ENCODE measurements around the gene BAZ2A. TPM values are rescaled to one million over a fixed set of nuclear protein-coding genes. Genes with fewer than 3 reads are reported as not detected.
A peak's percentile ranks its signal among the peaks of the same experiment; 100 is the strongest.

Gene BAZ2A
- 10 to 100 TPM; 29.7 to 59.9 (median 39.1) TPM for total RNA-seq
- 10 to 100 TPM; 26.7 to 58.0 TPM for polyA plus RNA-seq

- intact Hi-C loops (cut with DNase I), result no loop called here
- Histone ChIP-seq H3K27ac (peak within 1 kb of the TSS; percentile 67 to 86 (median 79)), H3K9me3 (no peaks in the 10 kb centered on the region), H3K4me3 (peak within 1 kb of the TSS; percentile 60 to 100 (median 84)), H3K4me1 (peaks cover 0 to 32% (median 5%) of the 10 kb centered on the region in 3 donors), H3K27me3 (no peaks in the 10 kb centered on the region), H3K36me3 (no peaks in the 10 kb centered on the region)
- peak; percentile 77 to 89 (median 83) for ATAC-seq
- WGBS, 2 donors, result 1 to 2% methylated on average over 22 to 31 of the region's 31 CpGs
- peak; percentile 82 to 95 (median 90) for DNase-seq
- no peak for FAIRE-seq
- TF ChIP-seq CTCF (IDR thresholded peaks at IDR 0.05), result no peak
Observed at GRCh38 chr12:56630180-56630632, at the start of gene BAZ2A. BAZ2A (minus strand) TSS chr12:56630326; CDS start chr12:56617530, 12,796 bp downstream.

- FAIRE-seq (no peak), DNase-seq (peak in 1 of 6 donors; percentile 8)
Observed at GRCh38 chr12:56678852-56679251, 48.7 kb upstream of the BAZ2A start.

GRCh38 chr12:56677680-56678079, 47.6 kb upstream of the BAZ2A start:
- peaks cover 0 to 5% (median 0%) of the 10 kb centered on the region in 3 donors for H3K4me1 ChIP-seq
- no peak overlapping the region for H3K27ac ChIP-seq
- no peak for ATAC-seq
- H3K27me3 ChIP-seq, result no peaks in the 10 kb centered on the region
- WGBS, 2 donors, result 52 to 62% methylated on average over 1 of the region's 1 CpG
- no peak for TF ChIP-seq CTCF (IDR thresholded peaks at IDR 0.05)
- H3K36me3 ChIP-seq, result peaks cover 0 to 3% (median 0%) of the 10 kb centered on the region in 3 donors
- H3K4me3 ChIP-seq, result no peak overlapping the region
- H3K9me3 ChIP-seq, result no peaks in the 10 kb centered on the region
- intact Hi-C loops (cut with DNase I), result no loop called here
- no peak for DNase-seq
- no peak for FAIRE-seq

More at GRCh38 chr12:56678852-56679251, 48.7 kb upstream of the BAZ2A start:
- Histone ChIP-seq H3K4me3 (no peak overlapping the region), H3K36me3 (peaks cover 0 to 3% (median 0%) of the 10 kb centered on the region in 3 donors), H3K4me1 (peaks cover 0 to 4% (median 0%) of the 10 kb centered on the region in 3 donors), H3K9me3 (no peaks in the 10 kb centered on the region), H3K27me3 (no peaks in the 10 kb centered on the region), H3K27ac (no peak overlapping the region)
- TF ChIP-seq CTCF (IDR thresholded peaks at IDR 0.05), result no peak
- intact Hi-C loops (cut with DNase I), result no loop called here
- no peak for ATAC-seq
- WGBS, 2 donors, result 86 to 91% methylated on average over 2 of the region's 2 CpGs

- intact Hi-C loops (cut with DNase I), result no loop called here
- FAIRE-seq (no peak), DNase-seq (peak in 1 of 6 donors; percentile 8), ATAC-seq (peak in 1 of 4 donors; percentile 21)
- H3K36me3 ChIP-seq, result peaks cover 0 to 3% (median 0%) of the 10 kb centered on the region in 3 donors
- TF ChIP-seq CTCF (IDR thresholded peaks at IDR 0.05), result no peak
- WGBS, 2 donors, result 78 to 81% methylated on average over 11 of the region's 11 CpGs
- peaks cover 3 to 12% (median 7%) of the 10 kb centered on the region in 3 donors for H3K4me1 ChIP-seq
- H3K27me3 ChIP-seq, result no peaks in the 10 kb centered on the region
- no peak overlapping the region for H3K27ac ChIP-seq
- H3K4me3 ChIP-seq, result no peak overlapping the region
- H3K9me3 ChIP-seq, result no peaks in the 10 kb centered on the region
Observed at GRCh38 chr12:56676851-56677580, 46.9 kb upstream of the BAZ2A start.

GRCh38 chr12:56671608-56672007, 41.5 kb upstream of the BAZ2A start:
- Histone ChIP-seq H3K27ac (peak overlapping the region in 1 of 4 donors; percentile 27), H3K4me1 (peaks cover 9 to 17% (median 15%) of the 10 kb centered on the region in 3 donors), H3K4me3 (no peak overlapping the region), H3K27me3 (no peaks in the 10 kb centered on the region), H3K36me3 (peaks cover 0 to 41% (median 14%) of the 10 kb centered on the region in 3 donors), H3K9me3 (no peaks in the 10 kb centered on the region)
- DNase-seq, result no peak
- FAIRE-seq, result peak; percentile 29
- WGBS, 2 donors, result 38 to 41% methylated on average over 2 of the region's 2 CpGs
- TF ChIP-seq CTCF (IDR thresholded peaks at IDR 0.05), result no peak
- intact Hi-C loops (cut with DNase I), result no loop called here
- ATAC-seq, result no peak

Data from pancreas (tissue), 10 donors.